Bone marrow (tissue), 2 donors: ENCODE results near the gene SLC25A52.
"Not testable (repeated sequence)": the region's sequence is repeated elsewhere in the genome, so short reads cannot be mapped to it uniquely, and the experiment has no call there.

Experiments
- DNase-seq, 2 donors: peaks; one replicate each; lab custom pipeline; 2025; lab: John Stamatoyannopoulos, UW

The SLC25A52 gene, protein sequence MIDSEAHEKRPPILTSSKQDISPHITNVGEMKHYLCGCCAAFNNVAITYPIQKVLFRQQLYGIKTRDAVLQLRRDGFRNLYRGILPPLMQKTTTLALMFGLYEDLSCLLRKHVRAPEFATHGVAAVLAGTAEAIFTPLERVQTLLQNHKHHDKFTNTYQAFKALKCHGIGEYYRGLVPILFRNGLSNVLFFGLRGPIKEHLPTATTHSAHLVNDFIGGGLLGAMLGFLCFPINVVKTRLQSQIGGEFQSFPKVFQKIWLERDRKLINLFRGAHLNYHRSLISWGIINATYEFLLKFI

DNA sequence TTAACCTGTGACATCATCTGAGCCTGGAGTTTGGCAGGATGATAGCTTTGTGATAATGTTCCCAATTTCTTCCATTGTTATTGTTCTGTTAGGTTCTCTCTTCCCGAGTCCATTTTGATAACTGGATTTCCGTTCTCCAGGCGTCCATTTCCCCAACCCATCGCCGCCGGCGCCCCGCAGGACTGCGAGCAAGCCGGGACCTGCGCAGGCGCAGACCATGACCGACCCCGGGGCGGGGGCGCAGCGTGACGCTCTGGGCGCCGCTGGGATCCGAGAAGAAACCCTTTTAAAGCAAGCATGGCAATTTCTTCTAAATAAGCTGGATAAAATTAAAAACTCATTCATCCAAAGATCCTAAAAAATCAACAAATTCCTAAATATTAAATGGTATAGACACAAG is at the start of gene SLC25A52:
Gene SLC25A52 (minus strand): TSS at position 186 of the 400 bp plus-strand sequence. CDS start 219 bp downstream, outside the sequence.
- DNase-seq = no peak

DNA sequence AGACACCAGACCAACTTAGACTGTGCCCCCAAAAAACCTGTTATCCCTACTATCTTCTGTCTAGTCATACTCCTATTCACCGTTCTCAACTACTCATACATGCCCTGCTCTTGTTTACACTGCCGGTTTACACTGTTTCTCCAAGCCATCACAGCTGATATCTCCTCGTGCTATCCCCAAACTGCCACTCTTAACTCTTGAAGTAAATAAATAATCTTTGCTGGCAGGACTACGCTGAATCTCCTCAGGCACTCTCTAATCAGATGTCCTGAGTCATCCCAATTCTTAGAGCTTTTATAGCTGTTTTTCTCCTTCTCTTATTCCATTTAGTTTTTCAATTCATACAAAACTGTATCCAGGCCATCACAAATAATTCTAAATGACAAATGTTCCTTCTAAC is 48.4 kb upstream of the SLC25A52 start:
- not testable (repeated sequence) for DNase-seq

- DNase-seq = no peak
Observed at GRCh38 chr18:31801078-31801477, 40.4 kb upstream of the SLC25A52 start.

- DNase-seq = not testable (repeated sequence)
Observed at GRCh38 chr18:31799257-31799656, 38.6 kb upstream of the SLC25A52 start.

DNA sequence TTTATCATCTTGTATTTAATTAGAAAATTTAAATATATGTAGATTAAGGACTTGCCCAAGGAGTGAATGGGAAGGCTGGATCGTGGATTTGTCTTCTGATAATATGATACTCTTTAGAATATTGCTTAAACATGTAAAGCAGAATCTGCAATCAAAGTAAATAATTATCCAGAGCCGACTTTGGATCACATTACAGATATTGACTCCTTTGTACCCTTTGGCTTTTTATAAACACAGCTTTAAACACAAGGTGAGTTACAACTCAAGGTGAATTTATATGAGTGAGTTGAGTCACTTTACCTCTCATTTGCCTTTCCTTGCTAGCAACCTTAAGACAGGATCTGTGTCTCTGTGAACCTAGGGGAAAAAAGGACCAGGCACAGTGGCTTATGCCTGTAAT is 37.7 kb upstream of the SLC25A52 start:
- no peak for DNase-seq

DNA sequence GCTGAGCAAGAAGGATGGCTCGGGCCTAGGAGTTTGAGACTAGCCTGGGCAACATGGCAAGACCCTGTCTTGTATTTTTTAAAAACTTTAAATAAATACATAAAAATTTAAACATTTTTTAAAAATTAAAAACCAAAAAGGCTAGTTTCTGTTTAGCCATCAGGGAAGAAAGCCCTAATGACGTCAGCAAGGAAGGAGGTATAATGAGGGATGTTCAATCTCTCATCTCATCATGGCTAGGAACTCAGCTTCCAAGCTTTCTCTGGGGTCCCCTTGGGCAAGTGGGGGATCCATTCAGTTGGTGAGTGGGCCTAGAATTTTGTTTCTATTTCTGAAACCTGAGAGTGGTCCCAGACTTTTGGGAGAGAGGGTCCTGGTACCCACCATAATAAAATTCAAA is 35.1 kb upstream of the SLC25A52 start:
- DNase-seq = no peak

- DNase-seq = no peak
Observed at GRCh38 chr18:31793531-31793930, 32.9 kb upstream of the SLC25A52 start.

GRCh38 chr18:31792580-31792911 is 31.9 kb upstream of the SLC25A52 start:
- no peak for DNase-seq

GRCh38 chr18:31791817-31792579 is 31.3 kb upstream of the SLC25A52 start:
- DNase-seq = peak in 1 of 2 donors; percentile 1

- no peak for DNase-seq
Observed at GRCh38 chr18:31789409-31789808, 28.7 kb upstream of the SLC25A52 start.

DNA sequence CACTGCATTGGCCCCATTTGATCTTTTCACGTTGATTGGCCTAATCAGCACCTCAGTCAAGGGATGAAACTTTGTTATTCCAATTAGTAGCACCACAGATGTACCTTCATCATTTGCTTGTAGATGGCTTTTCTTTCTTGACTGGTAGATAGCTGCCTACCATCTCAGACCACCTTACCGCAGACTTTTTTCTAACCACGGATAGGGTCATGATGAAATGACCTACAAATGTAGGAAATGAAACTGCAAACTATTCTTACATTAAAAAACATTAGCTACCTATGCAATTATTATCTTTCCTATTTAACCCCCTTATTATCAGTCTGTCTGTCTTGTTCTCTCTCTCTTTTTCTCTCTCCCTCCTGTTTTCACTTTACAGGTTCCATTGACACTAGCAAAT is 22.4 kb upstream of the SLC25A52 start:
- no peak for DNase-seq

- DNase-seq = no peak
Observed at GRCh38 chr18:31778391-31778950, 17.8 kb upstream of the SLC25A52 start.

DNA sequence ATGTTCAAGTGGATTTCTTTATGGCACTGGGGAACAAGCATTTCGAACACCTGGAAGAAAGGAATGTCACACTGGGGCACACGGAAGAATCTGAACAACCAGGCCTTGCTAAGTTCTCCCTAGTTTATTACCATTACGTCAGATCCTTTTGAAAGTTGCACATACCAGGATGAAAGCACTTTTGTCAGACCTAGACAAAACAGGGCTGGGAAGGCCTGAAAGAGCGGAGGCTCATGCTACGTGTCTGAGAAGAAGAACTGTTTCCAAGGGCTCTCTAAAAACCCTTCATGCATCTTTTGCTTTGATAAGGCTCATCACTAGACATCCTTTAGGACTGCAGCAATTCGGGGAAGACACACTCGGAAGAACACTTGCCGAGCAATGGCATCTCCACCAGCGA is 15.4 kb upstream of the SLC25A52 start:
- DNase-seq = no peak

GRCh38 chr18:31774962-31775361 is 14.3 kb upstream of the SLC25A52 start:
- DNase-seq = no peak

GRCh38 chr18:31774477-31774785 is 13.8 kb upstream of the SLC25A52 start:
- no peak for DNase-seq

- no peak for DNase-seq
Observed at GRCh38 chr18:31773774-31774476, 13.2 kb upstream of the SLC25A52 start.

DNA sequence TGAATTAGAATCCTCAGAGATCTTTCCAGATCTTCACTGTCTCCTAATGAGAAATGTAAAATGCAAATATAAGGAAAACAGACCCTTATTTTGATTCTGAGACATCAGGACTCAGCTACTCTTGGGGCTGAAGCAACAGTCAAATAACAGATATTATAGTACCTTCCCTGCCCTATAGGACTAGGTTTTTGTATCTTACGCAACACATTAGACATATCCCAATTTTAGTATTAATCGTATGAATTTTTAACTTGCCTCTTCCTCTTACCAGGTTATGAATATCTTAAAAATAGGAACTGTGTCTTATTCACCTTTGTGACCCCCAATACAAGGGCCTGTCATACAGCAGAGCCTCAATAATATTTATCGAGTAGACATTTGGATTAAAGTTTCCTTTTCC is 12.0 kb upstream of the SLC25A52 start:
- DNase-seq = no peak

- no peak for DNase-seq
Observed at GRCh38 chr18:31750273-31750672, 10.4 kb downstream of the SLC25A52 start.

GRCh38 chr18:31746396-31746795 is 14.3 kb downstream of the SLC25A52 start:
- DNase-seq = no peak

DNA sequence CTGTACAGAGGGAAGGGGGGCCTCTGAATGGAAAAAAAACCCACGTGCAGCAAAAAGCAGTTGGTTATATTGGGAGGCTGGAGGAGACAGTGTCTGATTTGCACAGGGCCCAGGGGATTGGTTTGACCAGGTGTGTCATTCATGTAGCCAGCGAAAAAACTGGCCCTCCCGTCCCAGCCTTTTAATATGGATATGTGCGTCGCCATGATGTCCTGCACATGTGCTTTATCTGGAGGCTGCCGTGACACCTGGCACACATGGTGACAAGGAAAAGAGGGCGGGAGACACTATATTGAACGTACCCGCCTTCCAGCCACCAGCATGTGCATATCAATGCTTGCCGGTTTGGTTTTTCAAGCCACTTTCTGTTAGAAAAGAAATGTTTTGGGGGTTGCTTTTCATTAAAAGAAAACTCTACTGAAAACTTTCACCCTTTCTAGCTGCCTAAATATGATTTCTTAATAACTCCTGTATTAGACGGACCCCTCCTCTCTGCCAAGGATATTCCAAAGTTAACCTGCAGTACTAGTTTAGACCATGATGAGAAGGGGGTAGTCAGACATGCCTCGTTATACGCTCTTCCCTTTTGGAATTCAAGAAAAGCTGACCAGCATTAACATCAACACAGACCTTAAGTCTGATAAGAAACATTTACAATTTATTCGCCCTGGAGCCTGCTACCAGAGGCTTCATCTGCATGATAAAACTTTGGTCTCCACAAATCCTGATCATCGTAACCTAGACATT is 16.2 kb downstream of the SLC25A52 start:
- DNase-seq = no peak

- DNase-seq = not testable (repeated sequence)
Observed at GRCh38 chr18:31743600-31743999, 17.1 kb downstream of the SLC25A52 start.

DNA sequence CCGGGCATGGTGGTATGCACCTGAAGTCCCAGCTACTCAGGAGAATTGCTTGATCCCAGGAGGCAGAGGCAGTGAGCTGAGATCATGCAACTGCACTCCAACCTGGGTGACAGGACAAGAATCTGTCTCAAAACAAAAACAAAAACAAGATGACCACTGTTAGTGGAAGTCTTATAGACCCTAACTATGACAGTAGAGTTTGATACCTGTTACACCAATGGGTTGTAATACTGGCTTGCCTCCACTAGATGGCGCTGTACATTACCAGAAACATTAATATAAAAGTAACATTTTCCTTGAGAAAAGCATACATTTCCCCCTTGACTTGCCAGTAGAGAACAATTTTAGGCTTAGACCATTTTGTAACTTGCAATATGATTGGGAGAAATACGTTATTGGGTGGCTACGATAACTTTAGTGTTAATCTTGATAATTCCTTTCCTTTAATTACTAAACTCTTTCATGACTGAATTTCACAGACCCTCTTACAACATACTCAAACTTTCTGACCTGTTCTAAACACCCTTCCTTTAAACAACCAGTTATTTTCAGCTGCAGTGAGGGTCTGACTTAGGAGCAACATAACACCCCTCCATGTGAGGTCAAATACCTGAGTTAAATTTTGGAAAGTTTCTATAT is 19.5 kb downstream of the SLC25A52 start:
- DNase-seq = no peak
